ENCODE data around the gene STX18. TPM values are rescaled to one million over a fixed set of nuclear protein-coding genes. Genes with fewer than 3 reads are reported as not detected.
"Not testable (repeated sequence)": the region's sequence is repeated elsewhere in the genome, so short reads cannot be mapped to it uniquely, and the experiment has no call there.

STX18 gene
- total RNA-seq, 6 donors from 2014 or later = 23.7 to 48.1 (median 29.2) TPM

GRCh38 chr4:4568806-4569427, 27.1 kb upstream of the STX18 start:
- no peak for TF ChIP-seq POLR2AphosphoS5 (IDR thresholded peaks at IDR 0.05)
- TF ChIP-seq CTCF (IDR thresholded peaks at IDR 0.05) = no peak
- TF ChIP-seq POLR2A (IDR thresholded peaks at IDR 0.05) = no peak
- no peak for TF ChIP-seq EP300 (IDR thresholded peaks at IDR 0.05)
- H3K27me3 ChIP-seq = no peaks in the 10 kb centered on the region
- ATAC-seq (ENCODE audit: low FRiP score in 2 of 2) (no peak), DNase-seq (no peak)
- no peaks in the 10 kb centered on the region for H3K4me1 ChIP-seq
- H3K9me3 ChIP-seq = no peaks in the 10 kb centered on the region
- 94 to 95% methylated on average over 3 of the region's 3 CpGs for WGBS, 2 donors
- H3K4me3 ChIP-seq = no peak overlapping the region
- no peak overlapping the region for H3K27ac ChIP-seq
- no peaks in the 10 kb centered on the region for H3K36me3 ChIP-seq

GRCh38 chr4:4566359-4566758, 24.5 kb upstream of the STX18 start:
- H3K4me3 ChIP-seq; H3K4me1 ChIP-seq; DNase-seq; H3K27ac ChIP-seq; H3K36me3 ChIP-seq; H3K9me3 ChIP-seq; H3K27me3 ChIP-seq; ATAC-seq (ENCODE audit: low FRiP score in 2 of 2): not testable (repeated sequence)

GRCh38 chr4:4564522-4564921, 22.7 kb upstream of the STX18 start:
- 90 to 92% methylated on average over 3 of the region's 3 CpGs for WGBS, 2 donors
- ATAC-seq (ENCODE audit: low FRiP score in 2 of 2) = no peak
- H3K27me3 ChIP-seq = no peaks in the 10 kb centered on the region
- DNase-seq = no peak
- no peaks in the 10 kb centered on the region for H3K4me1 ChIP-seq
- H3K36me3 ChIP-seq = no peaks in the 10 kb centered on the region
- H3K9me3 ChIP-seq = no peaks in the 10 kb centered on the region
- TF ChIP-seq EP300 (IDR thresholded peaks at IDR 0.05) (no peak), POLR2A (IDR thresholded peaks at IDR 0.05) (no peak), CTCF (IDR thresholded peaks at IDR 0.05) (no peak), POLR2AphosphoS5 (IDR thresholded peaks at IDR 0.05) (no peak)
- H3K27ac ChIP-seq = no peak overlapping the region
- no peak overlapping the region for H3K4me3 ChIP-seq

GRCh38 chr4:4560642-4561041, 18.8 kb upstream of the STX18 start:
- no peaks in the 10 kb centered on the region for H3K4me1 ChIP-seq
- ATAC-seq (ENCODE audit: low FRiP score in 2 of 2) = no peak
- WGBS, 2 donors = 65 to 76% methylated on average over 5 of the region's 5 CpGs

GRCh38 chr4:4560136-4560535, 18.3 kb upstream of the STX18 start:
- no peaks in the 10 kb centered on the region for H3K36me3 ChIP-seq
- no peaks in the 10 kb centered on the region for H3K27me3 ChIP-seq
- TF ChIP-seq EP300 (IDR thresholded peaks at IDR 0.05) (no peak), POLR2A (IDR thresholded peaks at IDR 0.05) (no peak), CTCF (IDR thresholded peaks at IDR 0.05) (no peak), POLR2AphosphoS5 (IDR thresholded peaks at IDR 0.05) (no peak)
- DNase-seq (no peak), ATAC-seq (ENCODE audit: low FRiP score in 2 of 2) (no peak)
- 65 to 70% methylated on average over 3 of the region's 3 CpGs for WGBS, 2 donors
- no peaks in the 10 kb centered on the region for H3K9me3 ChIP-seq
- H3K27ac ChIP-seq = no peak overlapping the region
- no peaks in the 10 kb centered on the region for H3K4me1 ChIP-seq
- H3K4me3 ChIP-seq = no peak overlapping the region

More at GRCh38 chr4:4560642-4561041, 18.8 kb upstream of the STX18 start:
- DNase-seq = no peak
- TF ChIP-seq EP300 (IDR thresholded peaks at IDR 0.05) (no peak), CTCF (IDR thresholded peaks at IDR 0.05) (no peak), POLR2AphosphoS5 (IDR thresholded peaks at IDR 0.05) (no peak), POLR2A (IDR thresholded peaks at IDR 0.05) (no peak)
- H3K4me3 ChIP-seq = no peak overlapping the region
- H3K27me3 ChIP-seq = no peaks in the 10 kb centered on the region
- H3K9me3 ChIP-seq = no peaks in the 10 kb centered on the region
- no peak overlapping the region for H3K27ac ChIP-seq
- H3K36me3 ChIP-seq = no peaks in the 10 kb centered on the region
